OCI-LY7 (cell line): ENCODE results near the gene NBEA. TPM values are rescaled to one million over a fixed set of nuclear protein-coding genes. Genes with fewer than 3 reads are reported as not detected.

ENCODE experiments used
- BruUV-seq: library from RNA; stranded (reverse); fragments of 400-500 nt; replicated peaks from 2 replicates; lab custom pipeline; 2021; lab: Mats Ljungman, UMichigan
- CTCF ChIA-PET: fragments of 300-600 bp; sonication (Branson Sonifier 250); formaldehyde crosslinking; loops from one replicate; lab custom pipeline; 2022; ENCODE audit warnings: antibody characterized with exemption; ENCODE audit not compliant: unreplicated experiment; lab: Charles Lee
- POLR2A ChIA-PET: fragments of 300-600 bp; sonication (Branson Sonifier 250); formaldehyde crosslinking; loops from one replicate; lab custom pipeline; 2022; ENCODE audit warnings: antibody characterized with exemption; lab: Charles Lee
- DNase-seq: peaks from one replicate; pipeline ENCODE4 v3.0.0-alpha.2; 2015; ENCODE audit warnings: low spot score
- H2AFZ ChIP-seq: fragments of 200-600 bp; sonication (generic), shearing (Covaris generic); 2 replicates; pipeline ENCODE4 v1.6.1; 2014; ENCODE audit warnings: mild to moderate bottlenecking, antibody characterized with exemption, low read length, moderate library complexity
- H3K27ac ChIP-seq: fragments of 200-600 bp; sonication (generic); 2 replicates; pipeline ENCODE4 v1.5.1; 2014; ENCODE audit warnings: mixed run types, low read depth, mild to moderate bottlenecking, moderate library complexity, low read length, inconsistent platforms; ENCODE audit not compliant: poor library complexity, severe bottlenecking
- H3K36me3 ChIP-seq: fragments of 200-600 bp; sonication (generic); 2 replicates; pipeline ENCODE4 v1.6.1; 2014; ENCODE audit warnings: mild to moderate bottlenecking, antibody characterized with exemption, low read length, moderate library complexity, mixed read lengths; ENCODE audit not compliant: insufficient read depth
- H3K4me1 ChIP-seq: fragments of 200-600 bp; sonication (generic); 2 replicates; pipeline ENCODE4 v1.5.1; 2014; ENCODE audit warnings: mild to moderate bottlenecking, low read length; ENCODE audit not compliant: insufficient read depth, poor library complexity, severe bottlenecking
- H3K4me2 ChIP-seq: fragments of 200-600 bp; sonication (generic); 2 replicates; pipeline ENCODE4 v1.6.1; 2014; ENCODE audit warnings: mild to moderate bottlenecking, low read length
- H3K4me3 ChIP-seq: fragments of 200-600 bp; sonication (generic); 2 replicates; pipeline ENCODE4 v1.5.1; 2014; ENCODE audit warnings: mild to moderate bottlenecking, low read depth, low read length; ENCODE audit not compliant: poor library complexity, severe bottlenecking
- H3K79me2 ChIP-seq: fragments of 200-600 bp; sonication (generic); 2 replicates; pipeline ENCODE4 v1.6.1; 2016; ENCODE audit warnings: low read depth, mild to moderate bottlenecking, low read length, moderate library complexity, mixed read lengths; ENCODE audit not compliant: insufficient read depth
- H3K9me2 ChIP-seq: fragments of 200-600 bp; sonication (generic); 2 replicates; pipeline ENCODE4 v1.6.1; 2016; ENCODE audit warnings: mild to moderate bottlenecking, low read length, mixed read lengths; ENCODE audit not compliant: insufficient read depth
- H3K9me3 ChIP-seq: fragments of 200-600 bp; sonication (generic); 2 replicates; pipeline ENCODE4 v1.6.1; 2014; ENCODE audit warnings: mild to moderate bottlenecking, mixed run types, low read length, mixed read lengths
- H4K20me1 ChIP-seq: fragments of 200-600 bp; sonication (generic); 2 replicates; pipeline ENCODE4 v1.6.1; 2014; ENCODE audit warnings: mild to moderate bottlenecking, antibody characterized with exemption, low read length, moderate library complexity, mixed read lengths; ENCODE audit not compliant: insufficient read depth
- EZH2phosphoT487 ChIP-seq: fragments of 200-600 bp; sonication (generic); IDR thresholded peaks from 2 replicates; pipeline ENCODE4 v1.6.1; 2018; ENCODE audit warnings: low read depth, borderline replicate concordance, mild to moderate bottlenecking, mixed run types, antibody characterized with exemption, low read length, moderate library complexity, mixed read lengths
- intact Hi-C: fragments of 100-400 bp; cut with micrococcal nuclease; formaldehyde crosslinking; loops from one replicate; pipeline ENCODE4 v1.10.0; 2022; ENCODE audit not compliant: unreplicated experiment
- total RNA-seq, 2 experiments: library from RNA; depleted of rRNA in 1 of 2; stranded (reverse); fragments of >200 nt in 1 of 2; shearing (Covaris generic) in 1 of 2; gene quantifications; 2 replicates each; pipeline ENCODE4 v1.2.3, GENCODE V29; 2014 to 2022
- TF ChIP-seq, protein P1 (sequence below): fragments of 200-600 bp; sonication (generic); conservative IDR thresholded peaks from 2 replicates; pipeline ENCODE4 v1.5.1; 2014; ENCODE audit warnings: mild to moderate bottlenecking, antibody characterized with exemption, low read length, moderate library complexity, mixed read lengths

The NBEA gene
- total RNA-seq, 2 experiments from 2014 or later: 3.6 to 11.0 TPM

DNA sequence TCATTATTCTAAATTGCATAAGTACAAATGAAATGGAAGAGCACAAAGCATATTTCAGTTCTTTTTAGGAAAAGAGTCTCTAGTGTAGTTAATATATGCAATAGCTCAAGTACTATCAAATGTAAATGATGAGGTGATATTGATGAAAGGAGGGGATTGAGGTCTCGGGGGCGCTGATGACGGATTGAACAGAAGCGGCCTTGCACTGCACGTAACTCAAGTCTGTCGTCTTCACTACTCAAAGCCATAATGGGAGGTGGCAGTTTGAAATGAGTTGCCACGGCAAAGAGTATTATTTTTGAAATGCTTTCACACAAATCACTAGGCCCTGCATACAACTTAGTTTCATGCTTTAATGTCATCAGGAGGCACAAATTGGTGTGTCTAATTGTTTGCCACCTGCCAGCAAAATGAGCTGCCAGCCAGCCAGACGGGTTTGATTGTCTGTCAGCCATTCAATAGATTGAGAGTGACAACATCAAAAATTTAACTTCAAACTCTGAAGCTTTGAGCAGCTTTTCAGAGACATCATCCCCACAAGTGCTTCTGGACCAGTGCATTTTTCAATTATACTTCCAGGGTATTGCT lies 256.6 kb downstream of the NBEA start:
- Histone ChIP-seq H3K79me2 (no peaks in the 10 kb centered on the region), H3K9me3 (no peaks in the 10 kb centered on the region), H3K27ac (no peak overlapping the region), H2AFZ (no peak overlapping the region), H3K9me2 (no peaks in the 10 kb centered on the region), H3K4me2 (no peak overlapping the region), H3K4me3 (no peak overlapping the region), H3K36me3 (no peaks in the 10 kb centered on the region), H4K20me1 (no peaks in the 10 kb centered on the region), H3K4me1 (no peaks in the 10 kb centered on the region)
- CTCF ChIA-PET: no interaction called here
- no peak for DNase-seq
- POLR2A ChIA-PET: interaction anchor here (1.0 kb wide), 1 partner anchor 12 kb away, joined by 3 read pairs; no protein-coding TSS in a partner anchor
- intact Hi-C loops: no loop called here
- no TSS peak for BruUV-seq
- TF ChIP-seq, protein P1, sequence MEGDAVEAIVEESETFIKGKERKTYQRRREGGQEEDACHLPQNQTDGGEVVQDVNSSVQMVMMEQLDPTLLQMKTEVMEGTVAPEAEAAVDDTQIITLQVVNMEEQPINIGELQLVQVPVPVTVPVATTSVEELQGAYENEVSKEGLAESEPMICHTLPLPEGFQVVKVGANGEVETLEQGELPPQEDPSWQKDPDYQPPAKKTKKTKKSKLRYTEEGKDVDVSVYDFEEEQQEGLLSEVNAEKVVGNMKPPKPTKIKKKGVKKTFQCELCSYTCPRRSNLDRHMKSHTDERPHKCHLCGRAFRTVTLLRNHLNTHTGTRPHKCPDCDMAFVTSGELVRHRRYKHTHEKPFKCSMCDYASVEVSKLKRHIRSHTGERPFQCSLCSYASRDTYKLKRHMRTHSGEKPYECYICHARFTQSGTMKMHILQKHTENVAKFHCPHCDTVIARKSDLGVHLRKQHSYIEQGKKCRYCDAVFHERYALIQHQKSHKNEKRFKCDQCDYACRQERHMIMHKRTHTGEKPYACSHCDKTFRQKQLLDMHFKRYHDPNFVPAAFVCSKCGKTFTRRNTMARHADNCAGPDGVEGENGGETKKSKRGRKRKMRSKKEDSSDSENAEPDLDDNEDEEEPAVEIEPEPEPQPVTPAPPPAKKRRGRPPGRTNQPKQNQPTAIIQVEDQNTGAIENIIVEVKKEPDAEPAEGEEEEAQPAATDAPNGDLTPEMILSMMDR: no peak
- TF ChIP-seq EZH2phosphoT487: no peak

- no peak for TF ChIP-seq EZH2phosphoT487
- TF ChIP-seq, protein P1: no peak
- H3K27ac ChIP-seq: no peak overlapping the region
- no peaks in the 10 kb centered on the region for H3K4me1 ChIP-seq
- intact Hi-C loops: no loop called here
- no peaks in the 10 kb centered on the region for H4K20me1 ChIP-seq
- H3K4me3 ChIP-seq: no peak overlapping the region
- H3K36me3 ChIP-seq: no peaks in the 10 kb centered on the region
- no peaks in the 10 kb centered on the region for H3K9me3 ChIP-seq
- BruUV-seq: no TSS peak
- H3K4me2 ChIP-seq: no peak overlapping the region
- H3K9me2 ChIP-seq: no peaks in the 10 kb centered on the region
- CTCF ChIA-PET: no interaction called here
- H3K79me2 ChIP-seq: no peaks in the 10 kb centered on the region
- DNase-seq: no peak
- no peak overlapping the region for H2AFZ ChIP-seq
- POLR2A ChIA-PET: no interaction called here
Observed at GRCh38 chr13:35208587-35208986, 266.5 kb downstream of the NBEA start.

DNA sequence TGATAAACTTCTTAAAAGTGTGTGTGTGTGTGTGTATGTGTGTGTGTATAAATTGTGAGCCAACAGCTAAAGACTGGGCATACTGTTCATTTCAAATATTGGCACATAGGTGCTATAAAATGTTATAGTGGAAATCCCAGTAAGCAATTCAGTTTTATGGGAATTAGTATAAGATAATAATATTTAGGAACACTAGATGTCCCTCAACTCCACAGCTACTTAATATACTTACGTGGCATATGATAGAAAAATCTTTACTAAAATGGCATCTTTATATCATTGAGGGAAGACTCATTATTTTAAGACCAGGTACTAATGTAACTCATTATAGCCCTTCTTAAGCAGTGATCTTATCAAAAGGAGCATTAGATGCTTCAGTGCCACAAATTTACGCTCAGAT lies 268.2 kb downstream of the NBEA start:
- Histone ChIP-seq H3K9me3 (no peaks in the 10 kb centered on the region), H3K4me2 (no peak overlapping the region), H3K9me2 (no peaks in the 10 kb centered on the region), H3K36me3 (no peaks in the 10 kb centered on the region), H3K27ac (no peak overlapping the region), H3K4me1 (no peaks in the 10 kb centered on the region), H2AFZ (no peak overlapping the region), H3K4me3 (no peak overlapping the region), H4K20me1 (no peaks in the 10 kb centered on the region), H3K79me2 (no peaks in the 10 kb centered on the region)
- CTCF ChIA-PET: no interaction called here
- BruUV-seq: no TSS peak
- no peak for DNase-seq
- TF ChIP-seq, protein P1: no peak; the same call in 1 of the 2 replicates
- TF ChIP-seq EZH2phosphoT487: no peak
- intact Hi-C loops: no loop called here
- POLR2A ChIA-PET: no interaction called here
